Activated CD4-positive, CD25-positive, alpha-beta regulatory T cell treated with anti-CD3 and anti-CD28 coated beads, Interleukin-2, amount 50 U/mL, for 16 hours (primary cell): ENCODE results near the gene EVA1A.
"Not testable (repeated sequence)": the region's sequence is repeated elsewhere in the genome, so short reads cannot be mapped to it uniquely, and the experiment has no call there.

Experiments
- DNase-seq: peaks from one replicate; pipeline ENCODE4 v3.0.0-alpha.2; 2020; ENCODE audit warnings: low read depth, low spot score

Gene EVA1A

GRCh38 chr2:75517547-75518230 lies 43.0 kb downstream of the EVA1A start:
- DNase-seq, result no peak

DNA sequence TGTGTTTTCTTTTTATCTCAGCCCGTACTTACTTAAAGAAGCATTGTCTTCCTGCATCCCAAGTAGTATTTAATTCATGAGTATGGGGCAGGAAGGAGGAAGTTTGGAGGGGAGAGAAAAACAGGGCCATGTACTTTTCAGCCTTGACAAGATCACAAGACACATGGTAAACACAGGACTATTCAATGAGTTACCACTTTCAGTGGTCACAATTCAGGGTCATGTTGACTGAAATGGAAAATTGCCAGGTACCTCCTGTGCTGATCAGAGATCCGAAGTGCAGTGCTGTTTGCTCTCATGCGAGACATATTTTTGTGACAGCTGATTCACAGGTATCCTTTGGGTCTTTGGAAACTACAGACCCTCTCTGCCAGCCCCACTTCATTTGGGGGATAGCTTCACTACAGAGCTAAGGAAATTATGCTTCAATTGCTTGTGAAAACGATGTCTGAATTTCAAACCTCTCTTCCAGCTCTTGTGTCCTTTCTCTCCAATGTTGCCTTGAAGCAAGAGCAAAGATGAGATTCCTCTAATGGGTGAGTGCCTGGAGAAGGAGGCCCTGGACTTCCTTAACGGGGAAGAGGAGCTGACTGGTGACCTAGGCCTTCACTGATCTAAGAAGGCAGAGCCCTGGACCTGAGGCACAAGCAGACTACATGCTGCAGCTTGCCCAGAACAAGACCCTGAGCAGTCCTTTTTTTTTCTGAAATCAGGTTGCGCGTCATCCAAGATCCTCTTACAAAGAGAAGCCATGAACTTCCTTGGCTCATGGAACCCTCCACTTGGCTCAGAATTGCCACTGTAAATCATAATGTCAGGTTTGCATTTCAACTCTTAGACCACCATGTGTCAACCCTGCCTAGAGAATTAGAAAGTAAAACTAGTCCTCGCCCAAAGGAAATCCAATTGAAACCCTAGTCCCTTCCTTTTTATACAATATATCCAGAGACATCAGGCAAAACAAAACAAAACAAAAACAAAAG lies 44.1 kb downstream of the EVA1A start:
- no peak for DNase-seq

GRCh38 chr2:75515584-75516368 lies 45.0 kb downstream of the EVA1A start:
- DNase-seq, result no peak

GRCh38 chr2:75513616-75514170 lies 47.0 kb downstream of the EVA1A start:
- no peak for DNase-seq

- DNase-seq, result no peak
Observed at GRCh38 chr2:75512455-75513212, 48.1 kb downstream of the EVA1A start.

GRCh38 chr2:75506101-75506697 lies 54.5 kb downstream of the EVA1A start:
- no peak for DNase-seq

- no peak for DNase-seq
Observed at GRCh38 chr2:75505012-75505411, 55.7 kb downstream of the EVA1A start.

- DNase-seq, result no peak
Observed at GRCh38 chr2:75503048-75503607, 57.6 kb downstream of the EVA1A start.

DNA sequence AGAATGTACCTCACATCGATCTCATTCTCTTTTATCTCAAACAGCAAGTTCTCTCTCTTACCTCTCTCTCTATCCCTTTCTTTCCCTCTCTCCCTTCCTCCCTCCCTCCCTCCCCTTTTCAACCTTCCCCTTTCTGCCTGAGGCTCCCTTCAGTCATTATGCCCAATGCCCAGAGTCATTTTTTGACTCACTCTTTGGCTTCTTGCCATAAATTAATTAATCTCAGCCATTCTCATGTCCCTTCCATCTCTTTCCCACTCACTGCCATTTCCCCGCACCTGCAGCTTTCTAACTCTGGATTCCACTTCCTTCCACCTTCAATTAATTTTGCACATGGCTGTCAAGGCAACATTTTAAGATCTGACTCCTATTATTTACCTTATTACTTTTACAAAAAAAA lies 60.1 kb downstream of the EVA1A start:
- DNase-seq, result no peak

DNA sequence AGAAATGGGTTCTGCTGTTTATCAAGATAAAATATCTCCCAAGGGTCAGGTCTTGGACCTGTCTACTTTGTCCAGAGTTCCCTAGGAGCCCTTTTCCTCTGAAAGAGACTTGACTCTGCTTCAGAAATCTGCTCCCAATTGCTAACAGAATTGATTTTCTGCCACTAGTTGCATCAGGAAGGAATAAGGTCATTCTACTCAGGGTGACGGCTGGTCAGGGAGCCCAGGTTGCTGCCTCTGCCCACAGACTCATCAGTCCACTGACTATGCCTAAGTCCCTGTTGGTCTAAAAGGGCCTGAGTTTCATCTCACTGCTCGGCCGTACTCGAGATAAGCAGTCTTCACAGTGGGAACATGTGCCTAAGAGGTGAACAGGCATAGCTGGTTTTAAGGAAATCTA lies 61.2 kb downstream of the EVA1A start:
- DNase-seq, result no peak

- DNase-seq, result no peak
Observed at GRCh38 chr2:75498907-75499306, 61.8 kb downstream of the EVA1A start.

- DNase-seq, result no peak
Observed at GRCh38 chr2:75497256-75497655, 63.5 kb downstream of the EVA1A start.

GRCh38 chr2:75495862-75496261 lies 64.9 kb downstream of the EVA1A start:
- no peak for DNase-seq

- no peak for DNase-seq
Observed at GRCh38 chr2:75494137-75494769, 66.5 kb downstream of the EVA1A start.

DNA sequence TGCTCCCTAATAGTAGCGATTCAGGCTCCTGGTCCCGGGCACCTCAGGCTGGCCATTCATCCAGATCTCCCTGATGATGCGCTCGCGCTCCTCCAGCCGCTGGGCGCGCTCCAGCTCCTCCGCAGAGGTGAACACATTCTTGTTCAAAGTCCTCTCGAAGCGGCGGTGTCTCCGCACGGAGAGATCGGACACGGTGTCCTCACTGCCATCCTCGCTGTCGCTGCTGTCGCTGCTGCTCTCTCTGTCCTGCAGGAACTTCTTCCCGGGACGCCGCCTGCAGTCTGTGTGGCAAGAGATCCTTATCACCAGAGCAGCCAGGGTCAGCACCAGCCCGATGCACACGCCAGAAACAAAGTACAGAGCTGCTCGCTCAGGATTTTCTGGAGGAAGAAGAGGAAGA lies 67.5 kb downstream of the EVA1A start:
- no peak for DNase-seq

DNA sequence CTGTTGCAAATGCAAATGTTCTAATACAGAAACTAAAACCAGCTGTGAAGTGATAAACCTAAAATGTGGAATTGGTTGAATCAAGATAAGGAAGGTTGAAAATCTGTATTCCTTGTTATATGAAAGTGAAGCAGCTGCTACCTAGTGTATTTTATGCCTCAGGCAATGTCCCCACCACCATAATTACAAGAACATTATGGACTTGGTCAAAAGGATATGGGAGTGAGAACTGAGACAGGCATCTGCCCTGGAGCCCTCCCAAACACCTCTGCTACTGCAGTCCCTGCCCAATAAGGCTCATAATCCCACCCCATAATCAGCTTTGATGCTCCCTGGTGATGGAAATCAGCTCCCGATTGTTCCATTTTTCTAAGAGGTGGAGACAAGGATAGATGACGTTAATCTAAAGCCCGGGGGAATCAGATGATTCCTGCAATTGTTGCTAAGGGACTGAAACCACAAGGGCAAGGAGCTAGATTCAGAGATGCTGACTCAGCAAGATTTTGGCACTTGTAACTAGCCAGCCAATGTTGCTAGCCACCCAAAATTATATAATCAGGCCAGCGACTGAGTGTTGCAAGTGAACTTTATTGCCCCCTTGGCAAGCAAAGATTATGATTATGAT lies 69.5 kb downstream of the EVA1A start:
- DNase-seq, result no peak

DNA sequence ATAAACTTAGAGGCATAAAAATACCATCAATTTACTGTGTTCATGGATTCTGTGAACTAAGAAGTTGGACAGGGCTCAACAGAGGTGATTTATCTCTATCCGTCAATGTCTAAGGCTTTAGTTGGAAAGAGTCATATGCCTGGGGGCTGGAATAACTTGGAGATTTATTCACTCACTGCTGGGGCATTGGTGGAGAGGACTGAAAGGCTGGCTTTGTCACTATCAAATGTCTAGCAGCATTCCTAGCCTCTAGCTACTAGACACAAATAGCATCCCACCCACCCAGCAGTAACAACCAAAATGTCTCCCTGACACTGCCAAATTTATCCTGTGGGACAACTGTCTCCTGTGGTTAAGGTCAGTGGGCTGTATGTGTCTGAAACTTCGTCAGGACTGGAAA lies 71.0 kb downstream of the EVA1A start:
- no peak for DNase-seq

- DNase-seq, result no peak
Observed at GRCh38 chr2:75488157-75488556, 72.6 kb downstream of the EVA1A start.

- DNase-seq, result not testable (repeated sequence)
Observed at GRCh38 chr2:75486735-75487134, 74.0 kb downstream of the EVA1A start.
